ENCODE measurements around the gene PDAP1. TPM values are rescaled to one million over a fixed set of nuclear protein-coding genes. Genes with fewer than 3 reads are reported as not detected.

PDAP1 gene
- total and polyA plus RNA-seq, 10 of the 15 experiments (the other 5 are each of a cell fraction or from before 2014, with no cell fraction given): 6.6 to 200 (median 87.7) TPM

- no peak for TF ChIP-seq ZBTB11 (CRISPR knock-in tag; IDR thresholded peaks at IDR 0.05)
These were observed 39.5 kb downstream of the PDAP1 start (continued) for GRCh38 chr7:99368750-99369389.

GRCh38 chr7:99366646-99367045 is 41.8 kb downstream of the PDAP1 start:
- 0 out of 2 replicates have a peak, but pooled peaks have one; percentile 19 for TF ChIP-seq POLR2A (IDR thresholded peaks at IDR 0.05; ENCODE audit: low read depth, low read length)
- TF ChIP-seq RAD51 (IDR thresholded peaks at IDR 0.05): no peak
- Histone ChIP-seq H3K36me3 (ENCODE audit: control insufficient read depth in 2 of 2, insufficient read depth in 2 of 2, low read length in 1 of 2) (peaks cover 12 to 28% of the 10 kb centered on the region in 2 experiments; a peak in 3 of 4 replicates), H3K4me2 (ENCODE audit: control insufficient read depth, insufficient read depth) (no peak overlapping the region), H3K4me1 (ENCODE audit: control insufficient read depth, insufficient read depth, low read length) (no peaks in the 10 kb centered on the region), H3K79me2 (ENCODE audit: control insufficient read depth, insufficient read depth, low read length) (no peaks in the 10 kb centered on the region), H3K9ac (ENCODE audit: control insufficient read depth, insufficient read depth, low read length) (no peak overlapping the region), H3K27me3 (replicated peaks in 1 of 2; ENCODE audit: control insufficient read depth in 2 of 2, insufficient read depth in 2 of 2, low read length in 1 of 2) (no peaks in the 10 kb centered on the region), H2AFZ (ENCODE audit: control insufficient read depth, low read depth, low read length) (no peak overlapping the region), H4K20me1 (ENCODE audit: control insufficient read depth, insufficient read depth) (no peaks in the 10 kb centered on the region), H3K9me3 (replicated peaks; ENCODE audit: control insufficient read depth, insufficient read depth, low read length) (no peaks in the 10 kb centered on the region), H3K27ac (ENCODE audit: control insufficient read depth, insufficient read depth) (no peak overlapping the region), H3K4me3 (no peak overlapping the region)
- WGBS (ENCODE audit: insufficient coverage, insufficient replicate concordance, low lambda C conversion rate, missing lambda C conversion rate): 99% methylated on average over 11 of the region's 11 CpGs
- no peak for DNase-seq (ENCODE audit: low read depth, low spot score)
- BruUV-seq (replicated peaks): no TSS peak
- no peak for FAIRE-seq
- POLR2A ChIA-PET: no interaction called here
- intact Hi-C loops (cut with micrococcal nuclease; ENCODE audit: unreplicated experiment): no loop called here
- SMC1A ChIA-PET (ENCODE audit: uncharacterized antibody, unreplicated experiment): no interaction called here
- RAD21 ChIA-PET (ENCODE audit: unreplicated experiment): interaction anchor here (0.7 to 0.8 kb wide), 2 partner anchors 42 to 49 kb away, joined by 3 read pairs; partner anchors contain the start of genes BUD31 and PDAP1
- ATAC-seq: no peak
- CTCF ChIA-PET: interaction anchor here (0.6 to 4.0 kb wide), 4 partner anchors 37 to 552 kb away, joined by 3 to 31 read pairs (median 4); partner anchors contain the start of genes BUD31 and PDAP1
- in situ Hi-C loops (cut with MboI): no loop called here
